ENCODE measurements around the gene RASGRP1. TPM values are rescaled to one million over a fixed set of nuclear protein-coding genes. Genes with fewer than 3 reads are reported as not detected.

The RASGRP1 gene
- total RNA-seq, 4 donors from 2014 or later = 14.4 to 25.9 (median 18.1) TPM

- DNase-seq (ENCODE audit: low spot score in 2 of 2) = no peak
- no peaks in the 10 kb centered on the region for H3K9me3 ChIP-seq
- TF ChIP-seq POLR2A (IDR thresholded peaks at IDR 0.05) = no peak
- TF ChIP-seq POLR2AphosphoS5 (IDR thresholded peaks at IDR 0.05) = no peak
- TF ChIP-seq EP300 (IDR thresholded peaks at IDR 0.05) = no peak
- no peak for TF ChIP-seq CTCF (IDR thresholded peaks at IDR 0.05)
- WGBS = 71% methylated on average over 3 of the region's 3 CpGs
- H3K4me3 ChIP-seq = no peak overlapping the region
- H3K4me1 ChIP-seq = no peaks in the 10 kb centered on the region
- H3K27ac ChIP-seq = no peak overlapping the region
- H3K27me3 ChIP-seq = peaks cover 9% of the 10 kb centered on the region
- H3K36me3 ChIP-seq = no peaks in the 10 kb centered on the region
Measured at GRCh38 chr15:38508647-38509046, 56.0 kb downstream of the RASGRP1 start.

DNA sequence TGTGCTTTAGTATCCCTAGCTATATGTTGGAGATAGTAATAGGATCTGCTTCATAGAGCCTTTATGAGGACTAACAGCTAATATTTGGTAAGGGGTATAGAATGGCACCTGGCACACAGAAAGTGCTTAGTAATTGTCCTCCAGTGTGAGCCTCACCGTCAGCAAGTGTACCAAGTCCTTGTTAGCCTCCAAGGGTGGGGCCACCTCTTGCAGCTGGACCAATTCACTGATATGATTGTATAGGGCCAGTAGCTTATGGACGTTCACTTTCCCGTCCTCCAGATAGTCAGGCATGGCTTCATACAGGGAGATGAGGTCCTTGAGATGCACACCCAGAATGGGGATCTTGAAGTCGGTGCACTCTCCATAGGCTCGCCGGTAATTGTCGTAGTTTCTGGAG lies 57.0 kb downstream of the RASGRP1 start:
- DNase-seq (ENCODE audit: low spot score in 2 of 2) = no peak
- no peaks in the 10 kb centered on the region for H3K9me3 ChIP-seq
- no peak overlapping the region for H3K4me3 ChIP-seq
- TF ChIP-seq CTCF (IDR thresholded peaks at IDR 0.05) (no peak), POLR2A (IDR thresholded peaks at IDR 0.05) (no peak), POLR2AphosphoS5 (IDR thresholded peaks at IDR 0.05) (no peak), EP300 (IDR thresholded peaks at IDR 0.05) (no peak)
- no peak overlapping the region for H3K27ac ChIP-seq
- no peaks in the 10 kb centered on the region for H3K4me1 ChIP-seq
- H3K36me3 ChIP-seq = no peaks in the 10 kb centered on the region
- H3K27me3 ChIP-seq = peaks cover 4% of the 10 kb centered on the region
- WGBS = 93% methylated on average over 7 of the region's 7 CpGs

DNA sequence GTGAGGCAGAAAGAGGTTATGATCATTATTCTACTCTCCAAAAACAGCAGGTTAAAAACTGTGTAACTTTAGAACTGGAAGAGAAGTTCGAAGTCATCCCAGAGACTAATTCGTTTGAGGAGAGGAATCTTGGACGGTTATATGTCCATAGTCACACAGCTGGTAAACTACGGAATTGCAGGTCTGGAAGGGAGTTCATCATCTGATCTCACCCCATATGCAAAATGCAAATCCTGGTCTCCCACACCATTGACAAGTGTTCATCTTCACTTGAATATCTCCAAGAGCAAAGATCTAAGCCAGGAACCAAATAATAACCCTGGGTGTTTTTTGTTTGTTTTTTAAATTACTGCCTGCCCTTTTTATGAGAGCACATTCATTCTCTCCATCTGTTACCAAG lies 57.6 kb downstream of the RASGRP1 start:
- Histone ChIP-seq H3K9me3 (no peaks in the 10 kb centered on the region), H3K27me3 (no peaks in the 10 kb centered on the region), H3K4me3 (no peak overlapping the region), H3K27ac (no peak overlapping the region), H3K4me1 (no peaks in the 10 kb centered on the region), H3K36me3 (no peaks in the 10 kb centered on the region)
- WGBS = 83% methylated on average over 4 of the region's 4 CpGs
- no peak for DNase-seq (ENCODE audit: low spot score in 2 of 2)
- TF ChIP-seq POLR2AphosphoS5 (IDR thresholded peaks at IDR 0.05) (no peak), EP300 (IDR thresholded peaks at IDR 0.05) (no peak), CTCF (IDR thresholded peaks at IDR 0.05) (no peak), POLR2A (IDR thresholded peaks at IDR 0.05) (no peak)

DNA sequence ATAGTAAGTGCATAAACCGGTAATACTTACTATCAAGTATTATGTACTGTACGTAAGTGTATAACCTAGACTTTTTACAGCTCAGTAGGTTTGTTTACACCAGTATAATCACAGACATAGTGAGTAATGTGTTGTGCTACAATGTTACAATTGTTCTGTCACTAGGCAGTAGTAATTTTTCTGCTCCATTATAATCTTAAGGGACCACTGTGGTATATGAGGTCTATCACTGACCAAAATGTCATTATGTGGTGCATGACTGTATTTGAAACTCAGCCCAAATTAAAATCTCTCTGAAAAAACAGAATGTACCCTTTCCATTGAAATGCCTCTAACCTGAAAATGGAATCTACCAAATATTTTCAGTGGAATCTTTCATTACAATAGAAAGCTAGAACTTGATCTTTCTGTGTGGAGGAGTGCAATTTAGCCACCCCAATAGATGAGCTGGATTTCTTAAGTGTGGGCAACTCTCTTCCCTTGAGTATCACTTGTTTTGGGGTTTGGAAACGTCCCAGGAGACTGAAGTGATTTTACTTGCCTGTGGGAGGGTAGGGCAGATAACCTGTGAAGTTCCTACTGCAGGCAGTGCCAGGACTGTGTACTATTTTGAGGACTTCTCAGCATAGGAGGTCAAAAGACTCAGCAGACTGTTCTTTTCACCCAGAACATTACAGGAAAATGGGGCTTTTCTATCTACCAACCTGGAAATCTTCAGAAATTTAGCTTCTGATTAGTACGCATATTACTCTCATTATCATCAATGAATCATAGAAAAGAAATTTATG lies 59.7 kb downstream of the RASGRP1 start:
- Histone ChIP-seq H3K4me1 (no peaks in the 10 kb centered on the region), H3K36me3 (no peaks in the 10 kb centered on the region), H3K4me3 (no peak overlapping the region), H3K27me3 (no peaks in the 10 kb centered on the region), H3K27ac (no peak overlapping the region), H3K9me3 (no peaks in the 10 kb centered on the region)
- 75% methylated on average over 4 of the region's 4 CpGs for WGBS
- TF ChIP-seq CTCF (IDR thresholded peaks at IDR 0.05) (no peak), POLR2AphosphoS5 (IDR thresholded peaks at IDR 0.05) (no peak), EP300 (IDR thresholded peaks at IDR 0.05) (no peak), POLR2A (IDR thresholded peaks at IDR 0.05) (no peak)
- no peak for DNase-seq (ENCODE audit: low spot score in 2 of 2)

DNA sequence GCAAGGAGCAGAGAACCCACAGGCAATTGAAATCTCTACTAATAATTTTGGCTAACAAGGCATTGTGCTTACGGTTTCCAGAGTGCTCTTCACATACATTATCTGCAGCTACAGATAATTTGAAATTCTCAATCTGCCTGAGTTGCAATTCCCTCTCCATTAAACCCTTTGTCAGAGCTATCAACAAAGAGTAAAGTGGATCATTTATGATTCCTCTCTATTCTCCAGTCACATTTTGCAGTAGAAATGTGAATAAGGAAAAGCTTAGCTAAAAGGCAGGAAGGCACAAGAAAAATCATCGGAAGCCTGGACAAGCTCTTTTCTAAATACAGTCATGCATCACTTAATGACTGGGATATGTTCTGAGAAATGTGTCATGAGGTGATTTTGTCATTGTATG lies 61.1 kb downstream of the RASGRP1 start:
- no peaks in the 10 kb centered on the region for H3K36me3 ChIP-seq
- H3K9me3 ChIP-seq = no peaks in the 10 kb centered on the region
- no peak overlapping the region for H3K4me3 ChIP-seq
- no peaks in the 10 kb centered on the region for H3K4me1 ChIP-seq
- WGBS = 87% methylated on average over 2 of the region's 2 CpGs
- H3K27ac ChIP-seq = no peak overlapping the region
- H3K27me3 ChIP-seq = no peaks in the 10 kb centered on the region
- TF ChIP-seq POLR2AphosphoS5 (IDR thresholded peaks at IDR 0.05) (no peak), CTCF (IDR thresholded peaks at IDR 0.05) (no peak), EP300 (IDR thresholded peaks at IDR 0.05) (no peak), POLR2A (IDR thresholded peaks at IDR 0.05) (no peak)
- DNase-seq (ENCODE audit: low spot score in 2 of 2) = no peak

Measured in suprapubic skin (tissue), 4 donors.